ENCODE results near the gene ZNF536.

- no peak for TF ChIP-seq CTCF (IDR thresholded peaks at IDR 0.05)
- TF ChIP-seq EP300 (IDR thresholded peaks at IDR 0.05) = no peak
- no peak for TF ChIP-seq POLR2A (IDR thresholded peaks at IDR 0.05)
These were observed 110.8 kb downstream of the ZNF536 start for GRCh38 chr19:30482956-30483355.

Data from ovary (tissue), 3 donors.